ENCODE results near the gene GSTO2. TPM values are rescaled to one million over a fixed set of nuclear protein-coding genes. Genes with fewer than 3 reads are reported as not detected.

GSTO2 gene
- total RNA-seq, 1 donor from 2014 or later, result 0.58 TPM

GRCh38 chr10:104300736-104301292 lies 31.8 kb downstream of the GSTO2 start:
- no peak for DNase-seq (ENCODE audit: low read depth, low spot score)
- Mint-ChIP-seq H3K4me3 (no peak overlapping the region), H3K27me3 (ENCODE audit: low read depth) (peaks cover 13% of the 10 kb centered on the region), H3K4me1 (peaks cover 15% of the 10 kb centered on the region), H3K9me3 (peaks cover 6% of the 10 kb centered on the region), H3K27ac (ENCODE audit: unreplicated experiment) (no peak overlapping the region), H3K36me3 (ENCODE audit: low read depth) (no peaks in the 10 kb centered on the region)
- no peak for TF ChIP-seq CTCF (conservative IDR thresholded peaks at IDR 0.05)

- Mint-ChIP-seq H3K27me3 (ENCODE audit: low read depth) (peaks cover 12% of the 10 kb centered on the region), H3K9me3 (peaks cover 6% of the 10 kb centered on the region)
Observed at GRCh38 chr10:104301907-104302690, 33.1 kb downstream of the GSTO2 start.

GRCh38 chr10:104303594-104304355 lies 34.8 kb downstream of the GSTO2 start:
- H3K4me1 Mint-ChIP-seq, result peaks cover 32% of the 10 kb centered on the region
- DNase-seq (ENCODE audit: low read depth, low spot score), result no peak
- H3K9me3 Mint-ChIP-seq, result peaks cover 6% of the 10 kb centered on the region
- no peak overlapping the region for H3K4me3 Mint-ChIP-seq
- no peaks in the 10 kb centered on the region for H3K36me3 Mint-ChIP-seq (ENCODE audit: low read depth)
- no peak for TF ChIP-seq CTCF (conservative IDR thresholded peaks at IDR 0.05)
- peaks cover 7% of the 10 kb centered on the region for H3K27me3 Mint-ChIP-seq (ENCODE audit: low read depth)
- H3K27ac Mint-ChIP-seq (ENCODE audit: unreplicated experiment), result no peak overlapping the region

More at GRCh38 chr10:104301907-104302690, 33.1 kb downstream of the GSTO2 start:
- Mint-ChIP-seq H3K27ac (ENCODE audit: unreplicated experiment) (no peak overlapping the region), H3K36me3 (ENCODE audit: low read depth) (no peaks in the 10 kb centered on the region), H3K4me3 (no peak overlapping the region), H3K4me1 (peaks cover 22% of the 10 kb centered on the region)
- no peak for TF ChIP-seq CTCF (conservative IDR thresholded peaks at IDR 0.05)
- DNase-seq (ENCODE audit: low read depth, low spot score), result no peak

- Mint-ChIP-seq H3K27me3 (ENCODE audit: low read depth) (peaks cover 4% of the 10 kb centered on the region), H3K27ac (ENCODE audit: unreplicated experiment) (no peak overlapping the region), H3K9me3 (peaks cover 6% of the 10 kb centered on the region), H3K36me3 (ENCODE audit: low read depth) (no peaks in the 10 kb centered on the region), H3K4me3 (no peak overlapping the region), H3K4me1 (peaks cover 35% of the 10 kb centered on the region)
- no peak for TF ChIP-seq CTCF (conservative IDR thresholded peaks at IDR 0.05)
- no peak for DNase-seq (ENCODE audit: low read depth, low spot score)
Observed at GRCh38 chr10:104304356-104304745, 35.4 kb downstream of the GSTO2 start.

- H3K27ac Mint-ChIP-seq (ENCODE audit: unreplicated experiment), result no peak overlapping the region
Observed at GRCh38 chr10:104304927-104305326, 35.9 kb downstream of the GSTO2 start.

More at GRCh38 chr10:104304927-104305326, 35.9 kb downstream of the GSTO2 start:
- H3K4me1 Mint-ChIP-seq, result peaks cover 35% of the 10 kb centered on the region
- DNase-seq (ENCODE audit: low read depth, low spot score), result no peak
- H3K36me3 Mint-ChIP-seq (ENCODE audit: low read depth), result no peaks in the 10 kb centered on the region
- H3K9me3 Mint-ChIP-seq, result peaks cover 6% of the 10 kb centered on the region
- peaks cover 4% of the 10 kb centered on the region for H3K27me3 Mint-ChIP-seq (ENCODE audit: low read depth)
- no peak for TF ChIP-seq CTCF (conservative IDR thresholded peaks at IDR 0.05)
- no peak overlapping the region for H3K4me3 Mint-ChIP-seq
